Measurements from ENCODE around the gene MCC. TPM values are rescaled to one million over a fixed set of nuclear protein-coding genes. Genes with fewer than 3 reads are reported as not detected.

MCC gene
- total and polyA plus RNA-seq, 2 donors (not counting 1 experiment from before 2014, with no cell fraction given) = 0.09 to 0.32 TPM

DNA sequence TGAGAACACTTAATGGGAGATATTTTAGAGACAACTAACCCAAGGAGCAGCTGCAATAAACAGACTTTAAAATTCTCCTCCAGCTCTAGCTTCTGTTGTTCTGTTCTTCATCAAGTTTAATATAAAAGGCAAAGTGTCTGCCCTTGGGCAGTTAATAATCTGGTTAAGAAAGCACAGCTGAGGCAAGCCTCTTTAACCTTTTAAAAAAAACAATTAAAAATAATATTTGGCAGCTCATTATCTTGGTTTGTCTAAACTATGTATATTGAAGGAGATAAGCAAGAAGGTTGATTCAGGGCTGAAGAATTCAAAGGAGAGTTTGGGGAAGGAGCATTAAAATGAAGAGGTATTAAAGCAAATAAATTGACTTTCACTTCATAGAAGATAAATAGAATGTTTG lies 128.8 kb downstream of the MCC start:
- Mint-ChIP-seq H3K27ac (no peak overlapping the region), H3K9me3 (ENCODE audit: insufficient read depth) (peaks cover 3% of the 10 kb centered on the region), H3K4me1 (no peaks in the 10 kb centered on the region), H3K27me3 (peaks cover 12% of the 10 kb centered on the region), H3K4me3 (no peak overlapping the region)
- no peak overlapping the region for H3K4me3 ChIP-seq (ENCODE audit: control extremely low read depth in 1 of 5, extremely low read depth in 1 of 5, insufficient read depth in 1 of 5, low read depth in 2 of 5, low read length in 4 of 5)
- no peaks in the 10 kb centered on the region for H4K20me1 ChIP-seq (ENCODE audit: control insufficient read depth, insufficient read depth, low read length, poor library complexity, severe bottlenecking)
- H3K27ac ChIP-seq (ENCODE audit: low read length in 2 of 2) = no peak overlapping the region
- DNase-seq = no peak
- H3K27me3 ChIP-seq (replicated peaks in 1 of 4; ENCODE audit: control extremely low read depth in 1 of 4, control insufficient read depth in 3 of 4, insufficient read depth in 4 of 4, low read length in 3 of 4) = peaks cover 0 to 4% (median 0%) of the 10 kb centered on the region in 4 experiments
- no peak overlapping the region for H2AFZ ChIP-seq (ENCODE audit: insufficient read depth, low read depth, low read length, poor library complexity, severe bottlenecking)
- no peaks in the 10 kb centered on the region for H3K4me1 ChIP-seq (ENCODE audit: control insufficient read depth in 2 of 2, insufficient read depth in 2 of 2, low read length in 2 of 2)
- no peak for TF ChIP-seq EZH2 (IDR thresholded peaks at IDR 0.05; ENCODE audit: borderline replicate concordance, insufficient read depth, low read depth, low read length, poor library complexity, severe bottlenecking)
- TF ChIP-seq, protein P1, sequence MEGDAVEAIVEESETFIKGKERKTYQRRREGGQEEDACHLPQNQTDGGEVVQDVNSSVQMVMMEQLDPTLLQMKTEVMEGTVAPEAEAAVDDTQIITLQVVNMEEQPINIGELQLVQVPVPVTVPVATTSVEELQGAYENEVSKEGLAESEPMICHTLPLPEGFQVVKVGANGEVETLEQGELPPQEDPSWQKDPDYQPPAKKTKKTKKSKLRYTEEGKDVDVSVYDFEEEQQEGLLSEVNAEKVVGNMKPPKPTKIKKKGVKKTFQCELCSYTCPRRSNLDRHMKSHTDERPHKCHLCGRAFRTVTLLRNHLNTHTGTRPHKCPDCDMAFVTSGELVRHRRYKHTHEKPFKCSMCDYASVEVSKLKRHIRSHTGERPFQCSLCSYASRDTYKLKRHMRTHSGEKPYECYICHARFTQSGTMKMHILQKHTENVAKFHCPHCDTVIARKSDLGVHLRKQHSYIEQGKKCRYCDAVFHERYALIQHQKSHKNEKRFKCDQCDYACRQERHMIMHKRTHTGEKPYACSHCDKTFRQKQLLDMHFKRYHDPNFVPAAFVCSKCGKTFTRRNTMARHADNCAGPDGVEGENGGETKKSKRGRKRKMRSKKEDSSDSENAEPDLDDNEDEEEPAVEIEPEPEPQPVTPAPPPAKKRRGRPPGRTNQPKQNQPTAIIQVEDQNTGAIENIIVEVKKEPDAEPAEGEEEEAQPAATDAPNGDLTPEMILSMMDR (IDR thresholded peaks at IDR 0.05) = no peak
- H3K9ac ChIP-seq (ENCODE audit: low read length) = no peak overlapping the region
- no peak for ATAC-seq (ENCODE audit: low read depth)
- H3K9me3 ChIP-seq (ENCODE audit: control extremely low read depth in 1 of 3, control insufficient read depth in 2 of 3, insufficient read depth in 1 of 3, low read length in 2 of 3) = peaks cover 0 to 14% (median 3%) of the 10 kb centered on the region in 3 donors
- intact Hi-C loops (cut with micrococcal nuclease) = no loop called here
- no peaks in the 10 kb centered on the region for H3K79me2 ChIP-seq (ENCODE audit: control insufficient read depth, insufficient read depth, low read length)
- no peak overlapping the region for H3K4me2 ChIP-seq (replicated peaks; ENCODE audit: low read depth, low read length, poor library complexity, severe bottlenecking)
- CTCF ChIA-PET = no interaction called here
- no peaks in the 10 kb centered on the region for H3K36me3 ChIP-seq (replicated peaks in 1 of 2; ENCODE audit: control extremely low read depth in 1 of 2, control insufficient read depth in 1 of 2, extremely low read depth in 1 of 2, insufficient read depth in 2 of 2, low read length in 1 of 2)
- POLR2A ChIA-PET = no interaction called here

- H3K4me3 Mint-ChIP-seq = no peak overlapping the region
- no peak overlapping the region for H3K27ac ChIP-seq (ENCODE audit: low read length in 2 of 2)
- WGBS (ENCODE audit: insufficient coverage) = no CpG with 5 or more reads among the region's 3 CpGs
- DNase-seq (no peak), ATAC-seq (ENCODE audit: low read depth) (no peak)
- TF ChIP-seq EZH2 (IDR thresholded peaks at IDR 0.05; ENCODE audit: borderline replicate concordance, insufficient read depth, low read depth, low read length, poor library complexity, severe bottlenecking) = no peak
- TF ChIP-seq, protein P1 (IDR thresholded peaks at IDR 0.05) = no peak
- H4K20me1 ChIP-seq (ENCODE audit: control insufficient read depth, insufficient read depth, low read length, poor library complexity, severe bottlenecking) = no peaks in the 10 kb centered on the region
- no peaks in the 10 kb centered on the region for H3K79me2 ChIP-seq (ENCODE audit: control insufficient read depth, insufficient read depth, low read length)
- peaks cover 0 to 6% (median 0%) of the 10 kb centered on the region in 3 donors for H3K9me3 ChIP-seq (ENCODE audit: control extremely low read depth in 1 of 3, control insufficient read depth in 2 of 3, insufficient read depth in 1 of 3, low read length in 2 of 3)
- peaks cover 12% of the 10 kb centered on the region for H3K27me3 Mint-ChIP-seq
- no peaks in the 10 kb centered on the region for H3K4me1 ChIP-seq (ENCODE audit: control insufficient read depth in 2 of 2, insufficient read depth in 2 of 2, low read length in 2 of 2)
- no peaks in the 10 kb centered on the region for H3K36me3 ChIP-seq (replicated peaks in 1 of 2; ENCODE audit: control extremely low read depth in 1 of 2, control insufficient read depth in 1 of 2, extremely low read depth in 1 of 2, insufficient read depth in 2 of 2, low read length in 1 of 2)
- ChIA-PET POLR2A (no interaction called here), CTCF (no interaction called here)
- intact Hi-C loops (cut with micrococcal nuclease) = no loop called here
- no peak overlapping the region for H3K4me2 ChIP-seq (replicated peaks; ENCODE audit: low read depth, low read length, poor library complexity, severe bottlenecking)
- H2AFZ ChIP-seq (ENCODE audit: insufficient read depth, low read depth, low read length, poor library complexity, severe bottlenecking) = no peak overlapping the region
- H3K4me3 ChIP-seq (ENCODE audit: control extremely low read depth in 1 of 5, extremely low read depth in 1 of 5, insufficient read depth in 1 of 5, low read depth in 2 of 5, low read length in 4 of 5) = no peak overlapping the region
- H3K9me3 Mint-ChIP-seq (ENCODE audit: insufficient read depth) = peaks cover 3% of the 10 kb centered on the region
- no peak overlapping the region for H3K9ac ChIP-seq (ENCODE audit: low read length)
- H3K27ac Mint-ChIP-seq = no peak overlapping the region
- H3K4me1 Mint-ChIP-seq = no peaks in the 10 kb centered on the region
- peaks cover 0 to 4% (median 0%) of the 10 kb centered on the region in 4 experiments for H3K27me3 ChIP-seq (replicated peaks in 1 of 4; ENCODE audit: control extremely low read depth in 1 of 4, control insufficient read depth in 3 of 4, insufficient read depth in 4 of 4, low read length in 3 of 4)
Observed at GRCh38 chr5:113358696-113359095, 129.6 kb downstream of the MCC start.

All from B cell (primary cell).